Measurements from ENCODE around the gene BPIFA1. TPM values are rescaled to one million over a fixed set of nuclear protein-coding genes. Genes with fewer than 3 reads are reported as not detected.

BPIFA1 gene
- total RNA-seq, result not detected

GRCh38 chr20:33235696-33236095 is at the start of gene BPIFA1:
Gene BPIFA1, plus strand, starts transcription at chr20:33235996. Its CDS starts 1,716 bp downstream, at chr20:33237712.
- H3K36me3 ChIP-seq, result no peaks in the 10 kb centered on the region
- intact Hi-C loops (cut with DNase I; ENCODE audit: low total_unique reads), result no loop called here
- no peak within 1 kb of the TSS for H3K27ac ChIP-seq
- TF ChIP-seq CTCF (IDR thresholded peaks at IDR 0.05 in 4 of 5, conservative IDR thresholded peaks at IDR 0.05 in 1 of 5), result no peak
- TF ChIP-seq POLR2A (IDR thresholded peaks at IDR 0.05), result no peak
- no peak within 1 kb of the TSS for H3K4me3 ChIP-seq
- peaks cover 0 to 15% (median 6%) of the 10 kb centered on the region in 3 donors for H3K27me3 ChIP-seq
- ATAC-seq (no peak), DNase-seq (no peak)
- no peaks in the 10 kb centered on the region for H3K9me3 ChIP-seq
- in situ Hi-C loops (cut with MboI; ENCODE audit: low sequenced_read_pairs in 4 of 4), result no loop called here
- no peaks in the 10 kb centered on the region for H3K4me1 ChIP-seq

GRCh38 chr20:33187491-33187890 is 48.3 kb upstream of the BPIFA1 start:
- no peak overlapping the region for H3K4me3 ChIP-seq
- H3K36me3 ChIP-seq, result no peaks in the 10 kb centered on the region
- H3K9me3 ChIP-seq, result peaks cover 0 to 6% (median 0%) of the 10 kb centered on the region in 3 donors
- intact Hi-C loops (cut with DNase I; ENCODE audit: low total_unique reads) (no loop called here), in situ Hi-C loops (cut with MboI; ENCODE audit: low sequenced_read_pairs in 4 of 4) (no loop called here)
- no peak overlapping the region for H3K27ac ChIP-seq
- no peaks in the 10 kb centered on the region for H3K4me1 ChIP-seq
- DNase-seq (no peak), ATAC-seq (no peak)
- TF ChIP-seq CTCF (IDR thresholded peaks at IDR 0.05 in 4 of 5, conservative IDR thresholded peaks at IDR 0.05 in 1 of 5) (no peak), POLR2A (IDR thresholded peaks at IDR 0.05) (no peak)
- H3K27me3 ChIP-seq, result peaks cover 0 to 2% (median 0%) of the 10 kb centered on the region in 3 donors

- H3K4me3 ChIP-seq, result no peak overlapping the region
- intact Hi-C loops (cut with DNase I; ENCODE audit: low total_unique reads) (no loop called here), in situ Hi-C loops (cut with MboI; ENCODE audit: low sequenced_read_pairs in 4 of 4) (no loop called here)
- H3K27ac ChIP-seq, result no peak overlapping the region
- peaks cover 0 to 4% (median 0%) of the 10 kb centered on the region in 3 donors for H3K9me3 ChIP-seq
- ATAC-seq (no peak), DNase-seq (no peak)
- TF ChIP-seq CTCF (IDR thresholded peaks at IDR 0.05 in 4 of 5, conservative IDR thresholded peaks at IDR 0.05 in 1 of 5), result no peak
- TF ChIP-seq POLR2A (IDR thresholded peaks at IDR 0.05), result no peak
- no peaks in the 10 kb centered on the region for H3K36me3 ChIP-seq
- no peaks in the 10 kb centered on the region for H3K4me1 ChIP-seq
- peaks cover 0 to 2% (median 0%) of the 10 kb centered on the region in 3 donors for H3K27me3 ChIP-seq
These were observed 47.4 kb upstream of the BPIFA1 start for GRCh38 chr20:33188421-33188820.

- TF ChIP-seq CTCF (IDR thresholded peaks at IDR 0.05 in 4 of 5, conservative IDR thresholded peaks at IDR 0.05 in 1 of 5) (no peak), POLR2A (IDR thresholded peaks at IDR 0.05) (no peak)
- H3K27me3 ChIP-seq, result peaks cover 0 to 2% (median 0%) of the 10 kb centered on the region in 3 donors
- in situ Hi-C loops (cut with MboI; ENCODE audit: low sequenced_read_pairs in 4 of 4), result no loop called here
These were observed 44.3 kb upstream of the BPIFA1 start for GRCh38 chr20:33191484-33191883.

GRCh38 chr20:33191955-33192354 is 43.8 kb upstream of the BPIFA1 start:
- Histone ChIP-seq H3K27me3 (peaks cover 0 to 2% (median 0%) of the 10 kb centered on the region in 3 donors), H3K9me3 (no peaks in the 10 kb centered on the region), H3K4me3 (no peak overlapping the region), H3K4me1 (no peaks in the 10 kb centered on the region), H3K36me3 (no peaks in the 10 kb centered on the region), H3K27ac (no peak overlapping the region)
- DNase-seq (no peak), ATAC-seq (no peak)
- no peak for TF ChIP-seq CTCF (IDR thresholded peaks at IDR 0.05 in 4 of 5, conservative IDR thresholded peaks at IDR 0.05 in 1 of 5)
- no peak for TF ChIP-seq POLR2A (IDR thresholded peaks at IDR 0.05)
- in situ Hi-C loops (cut with MboI; ENCODE audit: low sequenced_read_pairs in 4 of 4) (no loop called here), intact Hi-C loops (cut with DNase I; ENCODE audit: low total_unique reads) (no loop called here)

More at GRCh38 chr20:33191484-33191883, 44.3 kb upstream of the BPIFA1 start:
- no peak for ATAC-seq
- Histone ChIP-seq H3K9me3 (no peaks in the 10 kb centered on the region), H3K4me1 (no peaks in the 10 kb centered on the region), H3K4me3 (no peak overlapping the region), H3K36me3 (no peaks in the 10 kb centered on the region), H3K27ac (no peak overlapping the region)
- intact Hi-C loops (cut with DNase I; ENCODE audit: low total_unique reads), result no loop called here
- DNase-seq, result no peak
